GM23338 (cell line): ENCODE data around the gene AP1B1. TPM values are rescaled to one million over a fixed set of nuclear protein-coding genes. Genes with fewer than 3 reads are reported as not detected.
A peak's percentile ranks its signal among the peaks of the same experiment; 100 is the strongest.

Experiments
- ATAC-seq: fragments of 200-7000 bp; cut with Tn5 transposase; 3 replicates; pipeline ENCODE4 v1.9.1; 2020
- DNase-seq: peaks from one replicate; pipeline ENCODE4 v3.0.0-alpha.2; 2015; ENCODE audit warnings: low spot score
- H2AFZ ChIP-seq: fragments of 200-600 bp; sonication (generic); 2 replicates; pipeline ENCODE4 v1.8.0; 2016; ENCODE audit warnings: antibody characterized with exemption, mild to moderate bottlenecking, moderate library complexity
- H3F3A ChIP-seq: fragments of 200-600 bp; sonication (generic); replicated peaks from 2 replicates; pipeline ENCODE4 v1.8.0; 2017; ENCODE audit warnings: antibody characterized with exemption, mixed run types, low read depth
- H3K27ac ChIP-seq: fragments of 200-600 bp; sonication (generic); 2 replicates; pipeline ENCODE4 v1.6.1; 2016; ENCODE audit warnings: low read depth
- H3K27me3 ChIP-seq: fragments of 200-600 bp; sonication (generic); 2 replicates; pipeline ENCODE4 v1.8.0; 2016; ENCODE audit warnings: mild to moderate bottlenecking, mixed run types, moderate library complexity; ENCODE audit not compliant: insufficient read depth
- H3K36me3 ChIP-seq: fragments of 200-600 bp; sonication (generic); 2 replicates; pipeline ENCODE4 v1.8.0; 2016; ENCODE audit warnings: mild to moderate bottlenecking; ENCODE audit not compliant: insufficient read depth
- H3K4me1 ChIP-seq: fragments of 200-600 bp; sonication (generic); 2 replicates; pipeline ENCODE4 v1.8.0; 2016; ENCODE audit warnings: mild to moderate bottlenecking, moderate library complexity; ENCODE audit not compliant: insufficient read depth
- H3K4me2 ChIP-seq: fragments of 200-600 bp; sonication (generic); 2 replicates; pipeline ENCODE4 v1.7.1; 2017; ENCODE audit warnings: mixed run types
- H3K4me3 ChIP-seq: fragments of 200-600 bp; sonication (generic); 2 replicates; pipeline ENCODE4 v1.6.1; 2016; ENCODE audit warnings: mixed run types
- H3K79me2 ChIP-seq: fragments of 200-600 bp; sonication (generic); replicated peaks from 2 replicates; pipeline ENCODE4 v1.8.0; 2017; ENCODE audit warnings: mild to moderate bottlenecking; ENCODE audit not compliant: insufficient read depth
- H3K9me2 ChIP-seq: fragments of 200-600 bp; sonication (generic); 2 replicates; pipeline ENCODE4 v1.8.0; 2017; ENCODE audit not compliant: insufficient read depth
- H4K20me1 ChIP-seq: fragments of 200-600 bp; sonication (generic); replicated peaks from 2 replicates; pipeline ENCODE4 v1.8.0; 2017; ENCODE audit warnings: mild to moderate bottlenecking; ENCODE audit not compliant: insufficient read depth
- H3K27ac Mint-ChIP-seq: 2 replicates; pipeline ENCODE4 v1.8.0; 2020; ENCODE audit warnings: inconsistent platforms, mild to moderate bottlenecking, moderate library complexity, mixed read lengths
- H3K27me3 Mint-ChIP-seq: 3 replicates; pipeline ENCODE4 v1.8.0; 2022; ENCODE audit warnings: low read depth, mild to moderate bottlenecking, moderate library complexity, mixed read lengths, inconsistent platforms; ENCODE audit not compliant: insufficient read depth, poor library complexity
- H3K36me3 Mint-ChIP-seq: 3 replicates; pipeline ENCODE4 v1.8.0; 2021; ENCODE audit warnings: low read depth, mild to moderate bottlenecking, inconsistent platforms, moderate library complexity, mixed read lengths
- H3K4me1 Mint-ChIP-seq: 3 replicates; pipeline ENCODE4 v1.8.0; 2020; ENCODE audit warnings: mild to moderate bottlenecking, inconsistent platforms, mixed read lengths
- H3K4me3 Mint-ChIP-seq: 3 replicates; pipeline ENCODE4 v1.8.0; 2021; ENCODE audit warnings: moderate library complexity, mild to moderate bottlenecking, inconsistent platforms, mixed read lengths
- H3K9me3 Mint-ChIP-seq: 3 replicates; pipeline ENCODE4 v1.8.0; 2020; ENCODE audit warnings: moderate library complexity, mild to moderate bottlenecking, inconsistent platforms, mixed read lengths
- CTCF ChIP-seq, 2 experiments: fragments of 200-600 bp in 1 of 2; sonication (generic) in 1 of 2; conservative IDR thresholded peaks; 2 replicates each; pipeline versions ENCODE4 v1.5.1 to v1.6.1; 2016 to 2017; ENCODE audit warnings: antibody characterized with exemption in 2 of 2, low read depth in 2 of 2, mild to moderate bottlenecking in 2 of 2, moderate library complexity in 1 of 2
- EZH2phosphoT487 ChIP-seq: fragments of 200-600 bp; sonication (generic); IDR thresholded peaks from one replicate; pipeline ENCODE4 v1.8.1; 2018; ENCODE audit warnings: antibody characterized with exemption; ENCODE audit not compliant: unreplicated experiment
- REST ChIP-seq: IDR thresholded peaks from one replicate; pipeline ENCODE4 v1.6.1; 2018; ENCODE audit warnings: antibody characterized with exemption; ENCODE audit not compliant: unreplicated experiment
- STAT1 ChIP-seq: IDR thresholded peaks from one replicate; pipeline ENCODE4 v1.6.1; 2016; ENCODE audit warnings: antibody characterized with exemption; ENCODE audit not compliant: unreplicated experiment
- ZNF331 ChIP-seq: fragments of 250-450 bp; sonication (Bioruptor Pico); IDR thresholded peaks from 2 replicates; pipeline ENCODE4 v1.5.0; 2020; ENCODE audit warnings: low read depth, mild to moderate bottlenecking, moderate library complexity
- polyA plus RNA-seq: library from polyadenylated mRNA; unstranded; fragments of >200 nt; fragmentation: Nextera tagmentation; extraction: Ambion mirVana; gene quantifications from 2 replicates; pipeline ENCODE4 v1.2.1, GENCODE V29; 2016
- total RNA-seq: library from RNA; depleted of rRNA; stranded (reverse); fragments of >200 nt; shearing (Covaris generic); gene quantifications from 2 replicates; pipeline ENCODE4 v1.2.3, GENCODE V29; 2014

The AP1B1 gene
- total and polyA plus RNA-seq, 2 experiments from 2014 or later = 19.5 to 74.4 TPM

- H3K27me3 Mint-ChIP-seq = peaks cover 6% of the 10 kb centered on the region
- no peaks in the 10 kb centered on the region for H3F3A ChIP-seq
- H3K4me3 ChIP-seq = no peak overlapping the region
- H3K79me2 ChIP-seq = no peaks in the 10 kb centered on the region
- H2AFZ ChIP-seq = no peak overlapping the region
- H3K27ac Mint-ChIP-seq = no peak overlapping the region
- no peaks in the 10 kb centered on the region for H3K27me3 ChIP-seq
- no peak for DNase-seq
- no peak overlapping the region for H3K4me3 Mint-ChIP-seq
- no peak overlapping the region for H3K4me2 ChIP-seq
- H3K36me3 Mint-ChIP-seq = no peaks in the 10 kb centered on the region
- H3K4me1 Mint-ChIP-seq = peaks cover 6% of the 10 kb centered on the region; the same call in 2 of the 3 replicates
- ATAC-seq = no peak
- H4K20me1 ChIP-seq = no peaks in the 10 kb centered on the region
- no peaks in the 10 kb centered on the region for H3K9me2 ChIP-seq
- TF ChIP-seq ZNF331 (CRISPR knock-in tag) (no peak), STAT1 (no peak), EZH2phosphoT487 (no peak), REST (no peak)
- no peaks in the 10 kb centered on the region for H3K4me1 ChIP-seq
- H3K9me3 Mint-ChIP-seq = no peaks in the 10 kb centered on the region
- no peak overlapping the region for H3K27ac ChIP-seq
- no peaks in the 10 kb centered on the region for H3K36me3 ChIP-seq
Observed at GRCh38 chr22:29396126-29396525, 7.8 kb upstream of the AP1B1 start.

GRCh38 chr22:29394931-29395581 lies 6.7 kb upstream of the AP1B1 start:
- H3K4me2 ChIP-seq = no peak overlapping the region
- Mint-ChIP-seq H3K4me3 (no peak overlapping the region), H3K9me3 (no peaks in the 10 kb centered on the region), H3K4me1 (peaks cover 6% of the 10 kb centered on the region; the same call in 2 of the 3 replicates), H3K27me3 (peaks cover 6% of the 10 kb centered on the region), H3K27ac (no peak overlapping the region), H3K36me3 (no peaks in the 10 kb centered on the region)
- H3K4me3 ChIP-seq = no peak overlapping the region
- no peaks in the 10 kb centered on the region for H3K9me2 ChIP-seq
- peak overlapping the region; percentile 84; the same call in 1 of the 2 replicates for H2AFZ ChIP-seq
- no peaks in the 10 kb centered on the region for H3K79me2 ChIP-seq
- no peaks in the 10 kb centered on the region for H4K20me1 ChIP-seq
- no peaks in the 10 kb centered on the region for H3K27me3 ChIP-seq
- TF ChIP-seq CTCF (conservative IDR thresholded peaks at IDR 0.05; ENCODE audit: low read depth in 2 of 2) = peak; percentile 94 to 97
- TF ChIP-seq STAT1 = no peak
- no peaks in the 10 kb centered on the region for H3K36me3 ChIP-seq
- no peak overlapping the region for H3K27ac ChIP-seq
- no peaks in the 10 kb centered on the region for H3K4me1 ChIP-seq
- no peaks in the 10 kb centered on the region for H3F3A ChIP-seq
- ATAC-seq = peak; percentile 97
- DNase-seq = peak; percentile 93
